GM19467 (cell line): ENCODE measurements around the gene UBR2.
"Not testable (repeated sequence)": the region's sequence is repeated elsewhere in the genome, so short reads cannot be mapped to it uniquely, and the experiment has no call there.

Experiments used
- ATAC-seq: cut with Tn5 transposase; IDR thresholded peaks from one replicate; pipeline ENCODE4 v1.9.1; 2021; ENCODE audit warnings: mild to moderate bottlenecking, moderate library complexity; ENCODE audit not compliant: unreplicated experiment

UBR2 gene

GRCh38 chr6:42724825-42725224 lies 161.0 kb downstream of the UBR2 start:
- ATAC-seq: no peak

GRCh38 chr6:42726026-42726425 lies 162.2 kb downstream of the UBR2 start:
- no peak for ATAC-seq

GRCh38 chr6:42726485-42727086 lies 162.8 kb downstream of the UBR2 start:
- ATAC-seq: no peak

- ATAC-seq: no peak
Measured at GRCh38 chr6:42727087-42727611, 163.3 kb downstream of the UBR2 start.

GRCh38 chr6:42727627-42728026 lies 163.8 kb downstream of the UBR2 start:
- no peak for ATAC-seq

GRCh38 chr6:42729731-42730130 lies 165.9 kb downstream of the UBR2 start:
- ATAC-seq: no peak

GRCh38 chr6:42733867-42734481 lies 170.1 kb downstream of the UBR2 start:
- not testable (repeated sequence) for ATAC-seq

GRCh38 chr6:42735976-42736375 lies 172.1 kb downstream of the UBR2 start:
- no peak for ATAC-seq

GRCh38 chr6:42740725-42741124 lies 176.9 kb downstream of the UBR2 start:
- no peak for ATAC-seq

- no peak for ATAC-seq
Measured at GRCh38 chr6:42742116-42742894, 178.5 kb downstream of the UBR2 start.
